ENCODE results near the gene GALNT17. TPM values are rescaled to one million over a fixed set of nuclear protein-coding genes. Genes with fewer than 3 reads are reported as not detected.

The GALNT17 gene
- total RNA-seq, 1 experiment from 2014 or later: not detected

DNA sequence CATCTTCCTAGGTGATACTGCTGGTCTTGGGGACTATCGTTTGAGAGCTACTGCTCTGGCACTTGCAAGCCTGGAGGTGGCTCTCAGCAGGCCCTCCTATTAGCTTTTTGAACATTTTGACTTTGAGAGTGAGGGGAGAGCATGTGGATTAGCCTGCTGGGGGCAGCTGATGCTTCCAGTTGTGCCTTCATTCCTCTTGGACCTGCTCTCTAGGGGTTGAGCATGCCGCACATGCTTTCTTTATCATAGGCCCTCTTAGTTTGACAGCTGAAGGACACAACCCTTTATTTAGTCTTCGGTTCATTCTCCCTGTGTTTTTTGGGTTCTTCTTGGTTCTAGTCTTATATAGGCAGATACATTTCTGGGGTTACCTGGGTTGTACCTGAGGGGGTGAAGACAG is 132.1 kb downstream of the GALNT17 start:
- no TSS peak for BruUV-seq (replicated peaks)
- in situ Hi-C loops (cut with HindIII; ENCODE audit: low pct_unique_long_range_greater_than_20kb, low sequenced_read_pairs): no loop called here
- DNase-seq (ENCODE audit: low read depth, low spot score) (no peak), ATAC-seq (no peak)
- no peaks in the 10 kb centered on the region for H3K36me3 ChIP-seq (ENCODE audit: control insufficient read depth, insufficient read depth, low read length)
- no peaks in the 10 kb centered on the region for H3K27me3 ChIP-seq (ENCODE audit: control insufficient read depth, insufficient read depth, low read length)
- no peak overlapping the region for H3K4me3 ChIP-seq (ENCODE audit: low read depth in 2 of 2, low read length in 2 of 2)
- intact Hi-C loops (cut with micrococcal nuclease; ENCODE audit: unreplicated experiment): no loop called here
- no peaks in the 10 kb centered on the region for H3K4me1 ChIP-seq (ENCODE audit: control insufficient read depth, insufficient read depth, low read length)
- no peaks in the 10 kb centered on the region for H3K9me3 ChIP-seq (ENCODE audit: control insufficient read depth, insufficient read depth, low read depth, low read length)
- POLR2A ChIA-PET: no interaction called here
- CTCF ChIA-PET: no interaction called here
- H3K27ac ChIP-seq (ENCODE audit: low read length): no peak overlapping the region
- TF ChIP-seq, protein P1, sequence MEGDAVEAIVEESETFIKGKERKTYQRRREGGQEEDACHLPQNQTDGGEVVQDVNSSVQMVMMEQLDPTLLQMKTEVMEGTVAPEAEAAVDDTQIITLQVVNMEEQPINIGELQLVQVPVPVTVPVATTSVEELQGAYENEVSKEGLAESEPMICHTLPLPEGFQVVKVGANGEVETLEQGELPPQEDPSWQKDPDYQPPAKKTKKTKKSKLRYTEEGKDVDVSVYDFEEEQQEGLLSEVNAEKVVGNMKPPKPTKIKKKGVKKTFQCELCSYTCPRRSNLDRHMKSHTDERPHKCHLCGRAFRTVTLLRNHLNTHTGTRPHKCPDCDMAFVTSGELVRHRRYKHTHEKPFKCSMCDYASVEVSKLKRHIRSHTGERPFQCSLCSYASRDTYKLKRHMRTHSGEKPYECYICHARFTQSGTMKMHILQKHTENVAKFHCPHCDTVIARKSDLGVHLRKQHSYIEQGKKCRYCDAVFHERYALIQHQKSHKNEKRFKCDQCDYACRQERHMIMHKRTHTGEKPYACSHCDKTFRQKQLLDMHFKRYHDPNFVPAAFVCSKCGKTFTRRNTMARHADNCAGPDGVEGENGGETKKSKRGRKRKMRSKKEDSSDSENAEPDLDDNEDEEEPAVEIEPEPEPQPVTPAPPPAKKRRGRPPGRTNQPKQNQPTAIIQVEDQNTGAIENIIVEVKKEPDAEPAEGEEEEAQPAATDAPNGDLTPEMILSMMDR (IDR thresholded peaks at IDR 0.05): no peak
- TF ChIP-seq SIN3A (IDR thresholded peaks at IDR 0.05; ENCODE audit: borderline replicate concordance, insufficient read depth, low read depth, low read length): no peak
- TF ChIP-seq, protein P2, sequence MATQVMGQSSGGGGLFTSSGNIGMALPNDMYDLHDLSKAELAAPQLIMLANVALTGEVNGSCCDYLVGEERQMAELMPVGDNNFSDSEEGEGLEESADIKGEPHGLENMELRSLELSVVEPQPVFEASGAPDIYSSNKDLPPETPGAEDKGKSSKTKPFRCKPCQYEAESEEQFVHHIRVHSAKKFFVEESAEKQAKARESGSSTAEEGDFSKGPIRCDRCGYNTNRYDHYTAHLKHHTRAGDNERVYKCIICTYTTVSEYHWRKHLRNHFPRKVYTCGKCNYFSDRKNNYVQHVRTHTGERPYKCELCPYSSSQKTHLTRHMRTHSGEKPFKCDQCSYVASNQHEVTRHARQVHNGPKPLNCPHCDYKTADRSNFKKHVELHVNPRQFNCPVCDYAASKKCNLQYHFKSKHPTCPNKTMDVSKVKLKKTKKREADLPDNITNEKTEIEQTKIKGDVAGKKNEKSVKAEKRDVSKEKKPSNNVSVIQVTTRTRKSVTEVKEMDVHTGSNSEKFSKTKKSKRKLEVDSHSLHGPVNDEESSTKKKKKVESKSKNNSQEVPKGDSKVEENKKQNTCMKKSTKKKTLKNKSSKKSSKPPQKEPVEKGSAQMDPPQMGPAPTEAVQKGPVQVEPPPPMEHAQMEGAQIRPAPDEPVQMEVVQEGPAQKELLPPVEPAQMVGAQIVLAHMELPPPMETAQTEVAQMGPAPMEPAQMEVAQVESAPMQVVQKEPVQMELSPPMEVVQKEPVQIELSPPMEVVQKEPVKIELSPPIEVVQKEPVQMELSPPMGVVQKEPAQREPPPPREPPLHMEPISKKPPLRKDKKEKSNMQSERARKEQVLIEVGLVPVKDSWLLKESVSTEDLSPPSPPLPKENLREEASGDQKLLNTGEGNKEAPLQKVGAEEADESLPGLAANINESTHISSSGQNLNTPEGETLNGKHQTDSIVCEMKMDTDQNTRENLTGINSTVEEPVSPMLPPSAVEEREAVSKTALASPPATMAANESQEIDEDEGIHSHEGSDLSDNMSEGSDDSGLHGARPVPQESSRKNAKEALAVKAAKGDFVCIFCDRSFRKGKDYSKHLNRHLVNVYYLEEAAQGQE (IDR thresholded peaks at IDR 0.05; ENCODE audit: insufficient read depth in 1 of 2, low read depth in 2 of 2, low read length in 1 of 2): no peak
- no peak for TF ChIP-seq POLR2AphosphoS5 (IDR thresholded peaks at IDR 0.05; ENCODE audit: low read depth, low read length)
- TF ChIP-seq TCF7L2 (IDR thresholded peaks at IDR 0.05; ENCODE audit: low read depth, low read length): no peak

DNA sequence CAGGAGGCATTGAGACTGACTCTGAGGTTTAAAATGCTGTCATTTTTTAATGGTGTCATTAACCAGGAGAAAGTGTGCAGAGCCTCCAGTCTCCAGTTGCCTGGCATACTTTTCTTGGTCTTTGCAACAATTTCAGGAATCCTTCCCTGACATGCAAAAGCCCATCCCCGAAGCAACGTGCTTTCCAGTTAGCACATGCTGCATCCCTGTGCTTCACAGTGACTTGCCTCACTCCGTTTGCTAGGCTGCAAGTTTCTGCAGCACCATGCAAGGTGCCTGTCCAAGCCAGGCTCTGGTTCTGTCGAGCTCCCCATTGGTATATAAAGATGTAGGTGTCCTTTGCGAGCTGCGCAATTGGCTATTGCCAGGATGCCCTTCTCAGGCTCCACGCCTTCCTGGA is 135.0 kb downstream of the GALNT17 start:
- CTCF ChIA-PET: interaction anchor here (0.7 kb wide), 1 partner anchor 114 kb away, joined by 6 read pairs; no protein-coding TSS in a partner anchor
- no peaks in the 10 kb centered on the region for H3K9me3 ChIP-seq (ENCODE audit: control insufficient read depth, insufficient read depth, low read depth, low read length)
- no peak for TF ChIP-seq TCF7L2 (IDR thresholded peaks at IDR 0.05; ENCODE audit: low read depth, low read length)
- no peak for TF ChIP-seq SIN3A (IDR thresholded peaks at IDR 0.05; ENCODE audit: borderline replicate concordance, insufficient read depth, low read depth, low read length)
- TF ChIP-seq, protein P1 (IDR thresholded peaks at IDR 0.05): no peak
- TF ChIP-seq POLR2AphosphoS5 (IDR thresholded peaks at IDR 0.05; ENCODE audit: low read depth, low read length): no peak
- TF ChIP-seq, protein P2 (IDR thresholded peaks at IDR 0.05; ENCODE audit: insufficient read depth in 1 of 2, low read depth in 2 of 2, low read length in 1 of 2): no peak
- H3K27ac ChIP-seq (ENCODE audit: low read length): no peak overlapping the region
- intact Hi-C loops (cut with micrococcal nuclease; ENCODE audit: unreplicated experiment) (no loop called here), in situ Hi-C loops (cut with HindIII; ENCODE audit: low pct_unique_long_range_greater_than_20kb, low sequenced_read_pairs) (no loop called here)
- no peaks in the 10 kb centered on the region for H3K36me3 ChIP-seq (ENCODE audit: control insufficient read depth, insufficient read depth, low read length)
- no peak for ATAC-seq
- BruUV-seq (replicated peaks): no TSS peak
- H3K27me3 ChIP-seq (ENCODE audit: control insufficient read depth, insufficient read depth, low read length): no peaks in the 10 kb centered on the region
- DNase-seq (ENCODE audit: low read depth, low spot score): no peak
- no peaks in the 10 kb centered on the region for H3K4me1 ChIP-seq (ENCODE audit: control insufficient read depth, insufficient read depth, low read length)
- H3K4me3 ChIP-seq (ENCODE audit: low read depth in 2 of 2, low read length in 2 of 2): no peak overlapping the region
- POLR2A ChIA-PET: no interaction called here
